Neuronal stem cell (in vitro differentiated cells): ENCODE results near the gene MYO1C.

Experiments used
- DNase-seq: peaks from one replicate; pipeline ENCODE4 v3.0.0-alpha.2; 2013; ENCODE audit warnings: low spot score
- H2AFZ ChIP-seq: one replicate; pipeline ENCODE4 v1.6.1; 2013; ENCODE audit warnings: mild to moderate bottlenecking, low read length, inconsistent platforms
- H2AK5ac ChIP-seq: 2 replicates; pipeline ENCODE4 v1.6.1; 2013; ENCODE audit warnings: low read depth, mild to moderate bottlenecking, inconsistent platforms, low read length, moderate library complexity, mixed read lengths
- H2BK120ac ChIP-seq: 2 replicates; pipeline ENCODE4 v1.6.1; 2013; ENCODE audit warnings: low read depth, mild to moderate bottlenecking, inconsistent platforms, low read length, moderate library complexity, mixed read lengths
- H2BK12ac ChIP-seq: one replicate; pipeline ENCODE4 v1.6.1; 2013; ENCODE audit warnings: low read length, inconsistent platforms
- H2BK15ac ChIP-seq: 2 replicates; pipeline ENCODE4 v1.6.1; 2013; ENCODE audit warnings: mild to moderate bottlenecking, low read length, inconsistent platforms, mixed read lengths
- H2BK5ac ChIP-seq: one replicate; pipeline ENCODE4 v1.6.1; 2013; ENCODE audit warnings: inconsistent platforms, mild to moderate bottlenecking, low read length, moderate library complexity
- H3K14ac ChIP-seq: one replicate; pipeline ENCODE4 v1.6.1; 2013; ENCODE audit warnings: low read length, inconsistent platforms
- H3K18ac ChIP-seq: 2 replicates; pipeline ENCODE4 v1.6.1; 2013; ENCODE audit warnings: low read length, inconsistent platforms
- H3K23ac ChIP-seq: 2 replicates; pipeline ENCODE4 v1.6.1; 2013; ENCODE audit warnings: low read depth, mild to moderate bottlenecking, mixed read lengths, low read length, inconsistent platforms; ENCODE audit not compliant: poor library complexity
- H3K27ac ChIP-seq: replicated peaks from 3 replicates; pipeline ENCODE4 v1.5.1; 2013; ENCODE audit warnings: low read length, inconsistent platforms
- H3K27me3 ChIP-seq, 3 experiments: 2 replicates each; pipeline ENCODE4 v1.6.1; 2013; ENCODE audit warnings: low read length in 3 of 3, mild to moderate bottlenecking in 2 of 3, inconsistent platforms in 1 of 3, low read depth in 1 of 3, mixed read lengths in 1 of 3, moderate library complexity in 1 of 3; ENCODE audit not compliant: control insufficient read depth in 3 of 3, insufficient read depth in 3 of 3
- H3K36me3 ChIP-seq, 2 donors: replicated peaks in 1 of 2; 2 replicates each; pipeline ENCODE4 v1.6.1; 2013; ENCODE audit warnings: low read length in 2 of 2; ENCODE audit not compliant: control insufficient read depth in 2 of 2, insufficient read depth in 2 of 2
- H3K4ac ChIP-seq: 2 replicates; pipeline ENCODE4 v1.6.1; 2013; ENCODE audit warnings: inconsistent platforms, mild to moderate bottlenecking, low read length, moderate library complexity
- H3K4me1 ChIP-seq, 2 donors: 1 replicate in 1 of 2; 2 replicates in 1 of 2; pipeline ENCODE4 v1.6.1; 2013; ENCODE audit warnings: low read length in 2 of 2, low read depth in 1 of 2; ENCODE audit not compliant: control insufficient read depth in 2 of 2, insufficient read depth in 1 of 2
- H3K4me2 ChIP-seq: one replicate; pipeline ENCODE4 v1.6.1; 2013; ENCODE audit warnings: mild to moderate bottlenecking, low read length, inconsistent platforms; ENCODE audit not compliant: insufficient read depth, poor library complexity, severe bottlenecking
- H3K4me3 ChIP-seq, 2 donors: 2 replicates each; pipeline ENCODE4 v1.5.1; 2013; ENCODE audit warnings: low read length in 2 of 2, mild to moderate bottlenecking in 2 of 2, inconsistent platforms in 1 of 2, moderate library complexity in 1 of 2
- H3K79me1 ChIP-seq: one replicate; pipeline ENCODE4 v1.6.1; 2013; ENCODE audit warnings: low read depth, mild to moderate bottlenecking, inconsistent platforms, low read length, moderate library complexity
- H3K9ac ChIP-seq: one replicate; pipeline ENCODE4 v1.6.1; 2013; ENCODE audit warnings: mild to moderate bottlenecking, low read depth, low read length, inconsistent platforms; ENCODE audit not compliant: poor library complexity
- H3K9me3 ChIP-seq, 2 donors: replicated peaks in 1 of 2; 2 replicates each; pipeline versions ENCODE3 to v1.6.1; 2013; ENCODE audit warnings: low read length in 2 of 2, mild to moderate bottlenecking in 2 of 2, inconsistent platforms in 1 of 2, low read depth in 1 of 2, mixed read lengths in 1 of 2, moderate library complexity in 1 of 2; ENCODE audit not compliant: control insufficient read depth in 2 of 2, insufficient read depth in 1 of 2
- H4K8ac ChIP-seq: one replicate; pipeline ENCODE4 v1.6.1; 2013; ENCODE audit warnings: low read depth, mild to moderate bottlenecking, inconsistent platforms, low read length, moderate library complexity
- H4K91ac ChIP-seq: one replicate; pipeline ENCODE4 v1.6.1; 2013; ENCODE audit warnings: low read length, low read depth, mild to moderate bottlenecking, inconsistent platforms; ENCODE audit not compliant: poor library complexity
- WGBS, 2 donors: extraction: QIAGEN DNeasy Blood & Tissue Kit; methylation state at CpG; one replicate each; pipeline ENCODE4 v1.1.7; 2013; ENCODE audit warnings: missing lambda C conversion rate in 2 of 2, mixed read lengths in 1 of 2; ENCODE audit not compliant: insufficient read length in 2 of 2, insufficient replicate concordance in 1 of 2; ENCODE audit errors: extremely low coverage in 2 of 2; 5-methylcytosine and 5-hydroxymethylcytosine counted together

Gene MYO1C

DNA sequence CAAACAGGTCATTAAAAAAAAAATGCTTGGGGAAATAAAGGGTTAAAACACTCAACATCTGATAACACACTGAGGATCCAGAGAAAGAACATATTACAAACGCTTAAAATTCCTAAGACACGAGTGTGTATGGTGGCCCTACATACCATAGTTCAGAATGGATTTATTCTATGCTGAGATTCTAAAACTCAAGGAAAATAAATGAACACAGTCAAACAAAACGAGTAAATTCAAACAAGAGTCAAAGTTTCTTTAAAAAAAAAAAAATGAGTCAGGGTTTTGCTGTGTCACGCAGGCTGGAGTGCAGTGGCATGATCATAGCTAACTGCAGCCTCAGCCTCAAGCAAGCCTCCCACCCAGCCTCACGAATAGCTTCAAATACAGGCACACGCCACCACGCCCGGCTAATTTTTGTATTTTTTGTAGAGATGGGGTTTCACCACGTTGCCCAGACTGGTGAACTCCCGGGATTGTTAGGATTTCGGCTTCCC lies 53.8 kb downstream of the MYO1C start:
- Histone ChIP-seq H2BK15ac (no peak overlapping the region), H2AK5ac (no peak overlapping the region), H3K79me1 (peaks cover 13% of the 10 kb centered on the region), H3K27me3 (no peaks in the 10 kb centered on the region), H3K9me3 (no peaks in the 10 kb centered on the region), H4K8ac (no peak overlapping the region), H3K4ac (no peak overlapping the region), H3K18ac (no peak overlapping the region), H3K4me2 (no peak overlapping the region), H3K4me3 (no peak overlapping the region), H2BK12ac (no peak overlapping the region), H4K91ac (no peak overlapping the region), H2BK120ac (no peak overlapping the region), H2AFZ (no peak overlapping the region), H3K23ac (no peak overlapping the region), H2BK5ac (no peak overlapping the region), H3K4me1 (no peaks in the 10 kb centered on the region), H3K9ac (no peak overlapping the region), H3K14ac (no peak overlapping the region), H3K27ac (no peak overlapping the region), H3K36me3 (peaks cover 14 to 64% of the 10 kb centered on the region in 2 donors)
- DNase-seq: no peak
- WGBS, 2 donors: no CpG with 5 or more reads among the region's 11 CpGs

- H2BK12ac ChIP-seq: no peak overlapping the region
- no peak overlapping the region for H2BK15ac ChIP-seq
- WGBS, 2 donors: no CpG with 5 or more reads among the region's 3 CpGs
- H3K4me1 ChIP-seq: no peaks in the 10 kb centered on the region
- no peak overlapping the region for H3K4me3 ChIP-seq
- H2AFZ ChIP-seq: no peak overlapping the region
- no peak overlapping the region for H2BK120ac ChIP-seq
- no peak overlapping the region for H2AK5ac ChIP-seq
- no peak overlapping the region for H3K9ac ChIP-seq
- H3K9me3 ChIP-seq: no peaks in the 10 kb centered on the region
- no peak overlapping the region for H3K14ac ChIP-seq
- no peak overlapping the region for H3K23ac ChIP-seq
- H3K79me1 ChIP-seq: peaks cover 8% of the 10 kb centered on the region
- peaks cover 21 to 72% of the 10 kb centered on the region in 2 donors for H3K36me3 ChIP-seq
- no peak for DNase-seq
- no peaks in the 10 kb centered on the region for H3K27me3 ChIP-seq
- H4K8ac ChIP-seq: no peak overlapping the region
- H4K91ac ChIP-seq: no peak overlapping the region
- no peak overlapping the region for H3K4ac ChIP-seq
- H3K4me2 ChIP-seq: no peak overlapping the region
- no peak overlapping the region for H3K27ac ChIP-seq
- no peak overlapping the region for H3K18ac ChIP-seq
- no peak overlapping the region for H2BK5ac ChIP-seq
These were observed 57.2 kb downstream of the MYO1C start for GRCh38 chr17:1435326-1435725.

- peaks cover 24 to 77% of the 10 kb centered on the region in 2 donors for H3K36me3 ChIP-seq
- H3K4me1 ChIP-seq: no peaks in the 10 kb centered on the region
- H3K4me2 ChIP-seq: no peak overlapping the region
- WGBS, 2 donors: no CpG with 5 or more reads among the region's 3 CpGs
- H2BK15ac ChIP-seq: no peak overlapping the region
- no peak overlapping the region for H4K91ac ChIP-seq
- peaks cover 6% of the 10 kb centered on the region for H3K79me1 ChIP-seq
- no peak overlapping the region for H3K4me3 ChIP-seq
- H3K27ac ChIP-seq: no peak overlapping the region
- no peaks in the 10 kb centered on the region for H3K27me3 ChIP-seq
- H3K9ac ChIP-seq: no peak overlapping the region
- H3K14ac ChIP-seq: no peak overlapping the region
- H2BK120ac ChIP-seq: no peak overlapping the region
- no peak overlapping the region for H3K23ac ChIP-seq
- no peak overlapping the region for H4K8ac ChIP-seq
- DNase-seq: no peak
- H3K18ac ChIP-seq: no peak overlapping the region
- no peak overlapping the region for H2BK5ac ChIP-seq
- no peak overlapping the region for H2AFZ ChIP-seq
- no peak overlapping the region for H2AK5ac ChIP-seq
- H3K4ac ChIP-seq: no peak overlapping the region
- H3K9me3 ChIP-seq: no peaks in the 10 kb centered on the region
- H2BK12ac ChIP-seq: no peak overlapping the region
These were observed 58.3 kb downstream of the MYO1C start for GRCh38 chr17:1434150-1434549.

DNA sequence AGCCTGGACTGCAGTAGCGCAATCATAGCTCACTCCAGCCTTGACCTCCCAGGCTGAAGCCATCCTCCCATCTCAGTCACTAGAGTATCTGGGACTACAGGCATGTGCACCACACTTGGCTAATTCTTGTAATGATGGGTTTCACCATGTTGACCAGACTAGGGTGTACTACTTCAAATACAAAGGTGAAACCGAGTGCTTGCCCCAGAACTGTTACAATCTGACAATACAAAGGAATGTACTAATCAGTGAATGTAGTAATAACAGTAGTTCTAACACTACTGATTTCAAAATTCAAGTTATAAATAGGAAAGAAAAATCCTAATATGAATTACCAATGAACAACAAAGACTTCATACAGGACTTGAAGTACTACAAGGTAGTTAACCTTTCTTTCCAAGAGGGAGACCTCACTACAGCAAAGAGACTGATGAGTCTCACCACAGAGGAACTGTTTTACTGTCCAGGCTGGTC lies 60.8 kb downstream of the MYO1C start:
- Histone ChIP-seq H2AFZ (no peak overlapping the region), H3K36me3 (peaks cover 22 to 76% of the 10 kb centered on the region in 2 donors), H3K27ac (no peak overlapping the region), H3K9me3 (no peaks in the 10 kb centered on the region), H2BK5ac (no peak overlapping the region), H2BK15ac (no peak overlapping the region), H3K4me3 (no peak overlapping the region), H4K8ac (no peak overlapping the region), H2AK5ac (no peak overlapping the region), H3K18ac (no peak overlapping the region), H3K9ac (no peak overlapping the region), H3K4me2 (no peak overlapping the region), H4K91ac (no peak overlapping the region), H3K4me1 (no peaks in the 10 kb centered on the region), H3K14ac (no peak overlapping the region), H3K79me1 (peaks cover 6% of the 10 kb centered on the region), H2BK12ac (no peak overlapping the region), H3K23ac (no peak overlapping the region), H2BK120ac (no peak overlapping the region), H3K27me3 (no peaks in the 10 kb centered on the region), H3K4ac (no peak overlapping the region)
- WGBS, 2 donors: no CpG with 5 or more reads among the region's 2 CpGs
- DNase-seq: no peak
